K562 (cell line): ENCODE data around the gene WWOX. TPM values are rescaled to one million over a fixed set of nuclear protein-coding genes. Genes with fewer than 3 reads are reported as not detected.

Experiments used
- ATAC-seq: fragments of 200-7000 bp; cut with Tn5 transposase; 3 replicates; pipeline ENCODE4 v1.9.1; 2020; ENCODE audit warnings: moderate library complexity
- BruUV-seq: library from RNA; stranded (reverse); fragments of 400-500 nt; replicated peaks from 2 replicates; lab custom pipeline; 2021; lab: Mats Ljungman, UMichigan
- CTCF ChIA-PET: fragments of 300-600 bp; formaldehyde crosslinking; extraction: SDS; loops from one replicate; lab custom pipeline; 2021; ENCODE audit warnings: low intra/inter-chr PET ratio; lab: Yijun Ruan, JAX
- POLR2A ChIA-PET: fragments of 300-600, 350-650 bp; sonication (Branson Sonifier 250); formaldehyde crosslinking; extraction: SDS; loops from one replicate; lab custom pipeline; 2021; ENCODE audit warnings: antibody characterized with exemption, inconsistent platforms; lab: Yijun Ruan, JAX
- DNase-seq, 4 experiments: peaks; one replicate each; pipeline versions ENCODE4 v3.0.0 to v3.0.0-alpha.2; 2011 to 2018; ENCODE audit warnings: low spot score in 3 of 4, mixed read lengths in 3 of 4; ENCODE audit errors: extremely low read depth in 1 of 4
- FAIRE-seq: peaks from 2 replicates; lab custom pipeline; 2011; peaks lifted over from hg19 to GRCh38; lab: Jason Lieb, UNC
- H2AFZ ChIP-seq: 2 replicates; pipeline ENCODE4 v1.6.0; 2011; ENCODE audit warnings: low read depth, low read length, control low read depth, inconsistent platforms
- H3K27ac ChIP-seq: fragments of 200-600 bp; 3 replicates; pipeline ENCODE4 v1.8.0; 2011; ENCODE audit warnings: low read depth, mild to moderate bottlenecking, control low read depth, inconsistent platforms, low read length, moderate library complexity, mixed read lengths; ENCODE audit errors: extremely low read depth
- H3K27me3 ChIP-seq, 2 experiments: fragments of 300-600 bp in 1 of 2; 2 replicates in 1 of 2; 3 replicates in 1 of 2; pipeline versions ENCODE4 v1.6.0 to v1.8.0; 2011; ENCODE audit warnings: inconsistent platforms in 2 of 2, low read length in 2 of 2, mild to moderate bottlenecking in 1 of 2, mixed read lengths in 1 of 2, moderate library complexity in 1 of 2; ENCODE audit not compliant: control insufficient read depth in 2 of 2, insufficient read depth in 2 of 2
- H3K36me3 ChIP-seq: fragments of 300-600 bp; 3 replicates; pipeline ENCODE4 v1.8.0; 2011; ENCODE audit warnings: mild to moderate bottlenecking, low read length, inconsistent platforms; ENCODE audit not compliant: control insufficient read depth, insufficient read depth
- H3K4me1 ChIP-seq, 2 experiments: fragments of 200-600 bp in 1 of 2; replicated peaks in 1 of 2; 2 replicates in 1 of 2; 3 replicates in 1 of 2; pipeline versions ENCODE4 v1.5.1 to v1.8.0; 2011; ENCODE audit warnings: inconsistent platforms in 2 of 2, low read length in 2 of 2, mild to moderate bottlenecking in 1 of 2, mixed read lengths in 1 of 2, moderate library complexity in 1 of 2; ENCODE audit not compliant: control insufficient read depth in 2 of 2, insufficient read depth in 2 of 2
- H3K4me2 ChIP-seq: 2 replicates; pipeline ENCODE4 v1.6.1; 2011; ENCODE audit warnings: low read length, control low read depth, inconsistent platforms, mixed read lengths; ENCODE audit not compliant: insufficient read depth
- H3K4me3 ChIP-seq: fragments of 200-600 bp; sonication (generic), shearing (Covaris generic); 2 replicates; pipeline ENCODE4 v1.5.1; 2016; ENCODE audit warnings: control low read depth, inconsistent platforms
- H3K79me2 ChIP-seq: fragments of 200-600 bp; 3 replicates; pipeline ENCODE4 v1.8.0; 2011; ENCODE audit warnings: low read length, inconsistent platforms; ENCODE audit not compliant: control insufficient read depth, insufficient read depth
- H3K9ac ChIP-seq, 2 experiments: 2 replicates each; pipeline versions ENCODE4 v1.6.0 to v1.6.1; 2011; ENCODE audit warnings: low read depth in 2 of 2, low read length in 2 of 2, control low read depth in 1 of 2, inconsistent platforms in 1 of 2, mild to moderate bottlenecking in 1 of 2, mixed read lengths in 1 of 2; ENCODE audit not compliant: insufficient read depth in 1 of 2
- H3K9me1 ChIP-seq: one replicate; pipeline ENCODE4 v1.6.0; 2011; ENCODE audit warnings: inconsistent platforms, mild to moderate bottlenecking, low read length, moderate library complexity; ENCODE audit not compliant: control insufficient read depth, insufficient read depth
- H3K9me3 ChIP-seq: replicated peaks from 2 replicates; pipeline ENCODE4 v1.5.1; 2011; ENCODE audit warnings: low read depth, low read length, inconsistent platforms; ENCODE audit not compliant: control insufficient read depth, insufficient read depth
- H4K20me1 ChIP-seq: replicated peaks from 2 replicates; pipeline ENCODE4 v1.6.1; 2011; ENCODE audit warnings: low read length, inconsistent platforms, mixed read lengths; ENCODE audit not compliant: control insufficient read depth, insufficient read depth
- HMBOX1 ChIP-seq: sonication (generic); IDR thresholded peaks from 2 replicates; pipeline ENCODE4 v1.6.1; 2016
- HSF4 ChIP-seq: fragments of 250-450 bp; sonication (Bioruptor Pico); IDR thresholded peaks from 2 replicates; pipeline ENCODE4 v2.1.2; 2022; ENCODE audit warnings: mild to moderate bottlenecking, moderate library complexity, borderline replicate concordance
- RBM34 ChIP-seq: fragments of 200-400 bp; formaldehyde crosslinking; IDR thresholded peaks from 2 replicates; pipeline ENCODE4 v1.6.1; 2018; ENCODE audit warnings: low read length, borderline replicate concordance; ENCODE audit not compliant: insufficient read depth
- SMARCB1 ChIP-seq: IDR thresholded peaks from 2 replicates; pipeline ENCODE4 v1.6.1; 2011; ENCODE audit warnings: improper control_type of control experiment, low read depth; ENCODE audit not compliant: insufficient read length
- WGBS: fragments of 100-300 bp; shearing (Covaris generic); methylation state at CpG from one replicate; pipeline ENCODE4 v1.1.6; 2016; ENCODE audit warnings: low coverage, mixed read lengths; ENCODE audit not compliant: insufficient coverage; ENCODE audit errors: missing lambda C conversion rate; 5-methylcytosine and 5-hydroxymethylcytosine counted together
- in situ Hi-C: fragments of 300-500 bp; cut with MboI; formaldehyde crosslinking; loops from 4 replicates; pipeline ENCODE4 v1.15.0; 2018; ENCODE audit warnings: inconsistent platforms, mixed read lengths
- intact Hi-C: fragments of 100-400 bp; cut with micrococcal nuclease; formaldehyde crosslinking; loops from 2 replicates; pipeline ENCODE4 v1.14.2; 2022
- polyA plus RNA-seq, 8 experiments: library from polyadenylated mRNA; depleted of rRNA in 4 of 8; stranded (reverse) in 5 of 8; unstranded in 3 of 8; fragments of >200 nt; fragmentation: Nextera tagmentation in 2 of 8; fragmentation: Illumina TruSeq in 1 of 8; extraction: Ambion mirVana in 2 of 8; extraction: Trizol in 1 of 8; gene quantifications; 2 replicates each; pipeline versions ENCODE4 v1.2.1 to v1.2.3, GENCODE V29; 2011 to 2014; ENCODE audit warnings: inconsistent platforms in 1 of 8, missing spikeins in 1 of 8
- total RNA-seq, 7 experiments: library from RNA; depleted of rRNA in 6 of 7; stranded (reverse); fragments of >200 nt in 6 of 7; fragmentation: Illumina TruSeq in 2 of 7; extraction: Trizol in 2 of 7; gene quantifications; 2 replicates each; pipeline versions ENCODE4 v1.2.1 to v1.2.3, GENCODE V29; 2011 to 2021; ENCODE audit warnings: low replicate concordance in 1 of 7
- TF ChIP-seq, protein P1 (sequence below): sonication (generic); formaldehyde crosslinking; IDR thresholded peaks from 2 replicates; pipeline ENCODE4 v1.8.0; 2022; ENCODE audit warnings: mild to moderate bottlenecking, missing genetic modification reagents
- TF ChIP-seq, protein P2 (sequence below): fragments of 250-450 bp; sonication (Bioruptor Pico); IDR thresholded peaks from 2 replicates; pipeline ENCODE4 v1.5.0; 2021

The WWOX gene
- total and polyA plus RNA-seq, 9 of the 15 experiments (the other 6 are each of a cell fraction or from before 2014, with no cell fraction given) = 1.6 to 22.7 (median 8.1) TPM

- no peaks in the 10 kb centered on the region for H4K20me1 ChIP-seq
- no peak for TF ChIP-seq HSF4 (CRISPR knock-in tag)
- H3K9me1 ChIP-seq = no peaks in the 10 kb centered on the region
- BruUV-seq = no TSS peak
- H3K36me3 ChIP-seq = peaks cover 11% of the 10 kb centered on the region; the same call in 2 of the 3 replicates
- H3K4me3 ChIP-seq = no peak overlapping the region
- no peak for DNase-seq
- CTCF ChIA-PET = no interaction called here
- intact Hi-C loops = no loop called here
- no peak overlapping the region for H3K9ac ChIP-seq
- POLR2A ChIA-PET = no interaction called here
- H3K4me1 ChIP-seq = no peaks in the 10 kb centered on the region
- H3K27ac ChIP-seq = no peak overlapping the region
- FAIRE-seq = no peak
- no peaks in the 10 kb centered on the region for H3K27me3 ChIP-seq
- WGBS = 57% methylated on average over 5 of the region's 5 CpGs
- no peak overlapping the region for H3K4me2 ChIP-seq
- no peak overlapping the region for H2AFZ ChIP-seq
- no peak for ATAC-seq
- no peaks in the 10 kb centered on the region for H3K79me2 ChIP-seq
- in situ Hi-C loops = no loop called here
- no peaks in the 10 kb centered on the region for H3K9me3 ChIP-seq
Observed at GRCh38 chr16:78117391-78117790, 17.9 kb downstream of the WWOX start.

DNA sequence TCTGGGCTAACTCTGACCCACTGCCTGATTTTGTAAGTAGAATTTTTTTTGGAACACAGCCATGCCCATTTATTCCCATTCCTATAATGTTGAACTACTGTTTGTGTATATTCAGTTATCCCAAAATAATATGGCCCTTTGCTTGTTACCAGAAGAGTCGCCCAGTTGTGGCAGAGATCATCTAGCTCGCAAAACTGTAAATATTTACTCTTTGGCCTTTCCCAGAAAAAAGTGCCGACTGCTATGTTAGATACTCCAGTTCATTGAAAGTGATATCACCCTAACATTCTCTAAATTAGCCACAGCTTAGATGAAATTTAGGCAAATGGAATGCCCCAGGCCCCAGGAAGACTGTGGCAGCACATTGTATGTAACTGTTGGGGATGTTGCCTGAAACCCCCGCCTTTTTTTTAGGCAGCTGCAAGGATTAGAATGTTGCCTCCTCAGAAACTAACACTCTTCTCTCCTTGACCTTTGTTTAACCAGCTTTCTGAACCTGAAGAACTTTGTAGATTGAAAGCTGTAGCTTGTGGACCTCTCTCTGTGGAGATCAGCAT is 19.1 kb downstream of the WWOX start:
- Histone ChIP-seq H3K4me1 (no peaks in the 10 kb centered on the region), H3K4me2 (no peak overlapping the region), H3K9ac (no peak overlapping the region), H3K4me3 (no peak overlapping the region), H2AFZ (no peak overlapping the region), H4K20me1 (no peaks in the 10 kb centered on the region), H3K36me3 (peaks cover 11% of the 10 kb centered on the region; the same call in 2 of the 3 replicates), H3K79me2 (no peaks in the 10 kb centered on the region), H3K9me1 (no peaks in the 10 kb centered on the region), H3K27ac (no peak overlapping the region), H3K27me3 (no peaks in the 10 kb centered on the region), H3K9me3 (no peaks in the 10 kb centered on the region)
- 66% methylated on average over 3 of the region's 4 CpGs for WGBS
- TF ChIP-seq, protein P1, sequence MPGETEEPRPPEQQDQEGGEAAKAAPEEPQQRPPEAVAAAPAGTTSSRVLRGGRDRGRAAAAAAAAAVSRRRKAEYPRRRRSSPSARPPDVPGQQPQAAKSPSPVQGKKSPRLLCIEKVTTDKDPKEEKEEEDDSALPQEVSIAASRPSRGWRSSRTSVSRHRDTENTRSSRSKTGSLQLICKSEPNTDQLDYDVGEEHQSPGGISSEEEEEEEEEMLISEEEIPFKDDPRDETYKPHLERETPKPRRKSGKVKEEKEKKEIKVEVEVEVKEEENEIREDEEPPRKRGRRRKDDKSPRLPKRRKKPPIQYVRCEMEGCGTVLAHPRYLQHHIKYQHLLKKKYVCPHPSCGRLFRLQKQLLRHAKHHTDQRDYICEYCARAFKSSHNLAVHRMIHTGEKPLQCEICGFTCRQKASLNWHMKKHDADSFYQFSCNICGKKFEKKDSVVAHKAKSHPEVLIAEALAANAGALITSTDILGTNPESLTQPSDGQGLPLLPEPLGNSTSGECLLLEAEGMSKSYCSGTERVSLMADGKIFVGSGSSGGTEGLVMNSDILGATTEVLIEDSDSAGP (CRISPR knock-in tag) = no peak
- TF ChIP-seq, protein P2, sequence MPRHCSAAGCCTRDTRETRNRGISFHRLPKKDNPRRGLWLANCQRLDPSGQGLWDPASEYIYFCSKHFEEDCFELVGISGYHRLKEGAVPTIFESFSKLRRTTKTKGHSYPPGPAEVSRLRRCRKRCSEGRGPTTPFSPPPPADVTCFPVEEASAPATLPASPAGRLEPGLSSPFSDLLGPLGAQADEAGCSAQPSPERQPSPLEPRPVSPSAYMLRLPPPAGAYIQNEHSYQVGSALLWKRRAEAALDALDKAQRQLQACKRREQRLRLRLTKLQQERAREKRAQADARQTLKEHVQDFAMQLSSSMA (CRISPR knock-in tag) = no peak
- TF ChIP-seq HMBOX1 = no peak
- no peak for TF ChIP-seq SMARCB1
- no peak for TF ChIP-seq RBM34
- ChIA-PET POLR2A (no interaction called here), CTCF (no interaction called here)
- BruUV-seq = no TSS peak
- FAIRE-seq (no peak), ATAC-seq (no peak), DNase-seq (no peak)
- intact Hi-C loops (no loop called here), in situ Hi-C loops (no loop called here)
